HG03108 (cell line): ENCODE results near the gene CIRBP.
A peak's percentile ranks its signal among the peaks of the same experiment; 100 is the strongest.

Experiments used
- ATAC-seq: cut with Tn5 transposase; IDR thresholded peaks from one replicate; pipeline ENCODE4 v1.9.1; 2021; ENCODE audit warnings: moderate library complexity; ENCODE audit not compliant: unreplicated experiment

CIRBP gene

GRCh38 chr19:1230783-1231489 lies 38.2 kb upstream of the CIRBP start:
- no peak for ATAC-seq

GRCh38 chr19:1231729-1232637 lies 37.1 kb upstream of the CIRBP start:
- ATAC-seq, result no peak

GRCh38 chr19:1232652-1233072 lies 36.5 kb upstream of the CIRBP start:
- no peak for ATAC-seq

- ATAC-seq, result no peak
Observed at GRCh38 chr19:1233115-1233667, 35.9 kb upstream of the CIRBP start.

- ATAC-seq, result no peak
Observed at GRCh38 chr19:1234051-1234954, 34.8 kb upstream of the CIRBP start.

- ATAC-seq, result no peak
Observed at GRCh38 chr19:1234955-1235380, 34.2 kb upstream of the CIRBP start.

GRCh38 chr19:1235625-1236538 lies 33.2 kb upstream of the CIRBP start:
- no peak for ATAC-seq

GRCh38 chr19:1236576-1236975 lies 32.6 kb upstream of the CIRBP start:
- no peak for ATAC-seq

GRCh38 chr19:1237027-1237659 lies 32.0 kb upstream of the CIRBP start:
- ATAC-seq, result no peak

GRCh38 chr19:1237754-1238368 lies 31.3 kb upstream of the CIRBP start, which contains the start of gene CBARP:
CBARP (minus strand) TSS chr19:1238005; CDS start chr19:1236100, 1,905 bp downstream.
- ATAC-seq, result no peak

GRCh38 chr19:1238369-1239303 lies 30.5 kb upstream of the CIRBP start:
- ATAC-seq, result no peak

GRCh38 chr19:1239420-1239795 lies 29.7 kb upstream of the CIRBP start:
- no peak for ATAC-seq

- ATAC-seq, result no peak
Observed at GRCh38 chr19:1239796-1240737, 29.1 kb upstream of the CIRBP start.

GRCh38 chr19:1240925-1241324 lies 28.2 kb upstream of the CIRBP start:
- ATAC-seq, result no peak

- ATAC-seq, result peak; percentile 42
Observed at GRCh38 chr19:1241417-1242095, 27.6 kb upstream of the CIRBP start, which contains the start of gene ATP5F1D. ATP5F1D (plus strand) TSS chr19:1241751; CDS start chr19:1241851, 100 bp downstream.
